IPS DF 19.7 (cell line): ENCODE data around the gene MRFAP1.
"Not testable (repeated sequence)": the region's sequence is repeated elsewhere in the genome, so short reads cannot be mapped to it uniquely, and the experiment has no call there.

Source experiments
- DNase-seq: peaks from one replicate; pipeline ENCODE4 v3.0.0-alpha.2; 2013; ENCODE audit warnings: low read depth, low spot score

Gene MRFAP1

DNA sequence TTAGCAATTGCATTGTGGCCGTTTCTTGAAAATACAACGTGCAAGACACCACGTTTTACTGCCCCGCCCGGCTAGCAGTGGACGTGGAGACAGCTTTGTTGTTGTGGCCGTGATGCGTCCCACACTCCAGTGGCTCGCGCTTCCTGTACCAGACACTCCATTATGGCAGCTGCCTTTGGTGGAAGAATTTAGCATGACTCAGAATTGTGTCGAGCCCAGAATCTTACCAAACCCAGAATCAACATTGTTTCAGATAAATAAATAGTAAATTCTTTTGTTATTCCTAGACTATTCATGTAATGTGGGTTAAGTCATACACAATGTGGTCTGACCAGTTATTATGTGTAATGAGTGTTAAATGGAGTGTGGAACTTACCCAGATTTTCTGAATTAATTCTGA, 27.9 kb downstream of the MRFAP1 start:
- no peak for DNase-seq

DNA sequence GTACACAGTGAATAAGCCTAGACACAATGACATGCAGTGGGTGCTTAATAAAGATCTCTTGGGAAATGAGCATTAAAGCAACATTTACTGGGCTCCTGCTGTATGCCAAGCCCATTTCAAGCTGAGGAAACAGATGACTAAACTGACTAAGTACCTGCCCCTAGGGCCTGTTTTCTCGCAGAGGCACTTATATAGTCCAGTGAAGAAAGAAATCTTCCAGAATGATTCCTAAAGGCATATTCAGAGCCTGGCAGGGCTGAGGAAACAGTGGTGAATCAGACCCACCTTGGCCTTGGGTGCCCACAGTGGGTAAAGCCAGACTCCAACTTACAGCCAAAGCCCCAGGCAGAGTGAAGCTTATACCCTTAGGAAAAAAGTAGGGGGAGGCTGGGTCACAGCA, 31.2 kb downstream of the MRFAP1 start:
- no peak for DNase-seq

DNA sequence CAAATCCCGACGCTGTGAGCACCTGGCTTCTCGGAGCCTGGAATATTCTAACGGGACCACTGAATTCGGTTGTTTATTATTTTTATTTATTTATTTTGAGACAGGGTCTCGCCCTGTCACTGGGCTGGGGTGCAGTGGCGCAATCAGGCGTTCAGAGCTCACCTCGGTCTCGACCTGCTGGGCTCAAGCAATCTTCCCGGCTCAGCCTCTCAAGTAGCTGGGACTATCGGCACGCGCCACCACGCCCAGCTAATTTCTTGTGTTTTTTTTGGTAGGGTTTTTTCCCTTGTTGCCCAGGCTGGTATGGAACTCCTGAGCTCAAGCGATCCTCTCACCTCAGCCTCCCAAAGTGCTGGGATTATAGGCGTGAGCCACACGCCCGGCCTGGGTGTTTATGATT, 31.6 kb downstream of the MRFAP1 start:
- DNase-seq: no peak

DNA sequence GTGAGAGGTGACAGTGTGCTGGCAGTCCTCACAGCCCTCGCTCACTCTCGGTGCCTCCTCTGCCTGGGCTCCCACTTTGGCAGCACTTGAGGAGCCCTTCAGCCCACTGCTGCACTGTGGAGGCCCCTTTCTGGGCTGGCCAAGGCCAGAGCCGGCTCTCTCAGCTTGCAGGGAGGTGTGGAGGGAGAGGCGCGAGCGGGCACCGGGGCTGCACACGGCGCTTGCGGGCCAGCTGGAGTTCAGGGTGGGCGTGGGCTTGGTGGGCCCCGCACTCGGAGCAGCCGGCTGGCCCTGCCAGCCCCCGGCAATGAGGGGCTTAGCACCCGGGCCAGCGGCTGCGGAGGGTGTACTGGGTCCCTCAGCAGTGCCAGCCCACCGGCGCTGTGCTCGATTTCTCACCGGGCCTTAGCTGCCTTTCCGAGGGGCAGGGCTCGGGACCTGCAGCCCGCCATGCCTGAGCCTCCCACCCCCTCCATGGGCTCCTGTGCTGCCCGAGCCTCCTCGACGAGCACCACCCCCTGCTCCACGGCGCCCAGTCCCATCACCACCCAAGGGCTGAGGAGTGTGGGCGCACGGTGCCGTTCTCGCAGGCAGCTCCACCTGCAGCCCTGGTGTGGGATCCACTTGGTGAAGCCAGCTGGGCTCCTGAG, 32.2 kb downstream of the MRFAP1 start:
- not testable (repeated sequence) for DNase-seq

DNA sequence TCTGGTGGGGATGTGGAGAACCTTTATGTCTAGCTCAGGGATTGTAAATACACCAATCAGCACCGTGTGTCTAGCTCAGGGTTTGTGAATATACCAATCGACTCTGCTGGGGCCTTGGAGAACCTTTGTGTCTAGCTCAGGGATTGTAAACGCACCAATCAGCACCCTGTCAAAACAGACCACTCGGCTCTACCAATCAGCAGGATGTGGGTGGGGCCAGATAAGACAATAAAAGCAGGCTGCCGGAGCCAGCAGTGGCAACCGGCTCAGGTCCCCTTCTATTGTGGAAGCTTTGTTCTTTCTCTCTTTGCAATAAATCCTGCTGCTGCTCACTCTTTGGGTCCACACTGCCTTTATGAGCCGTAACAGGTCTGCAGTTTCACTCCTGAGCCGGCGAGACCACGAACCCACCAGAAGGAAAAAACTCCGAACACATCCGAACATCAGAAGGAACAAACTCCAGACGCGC, 32.7 kb downstream of the MRFAP1 start:
- not testable (repeated sequence) for DNase-seq

DNA sequence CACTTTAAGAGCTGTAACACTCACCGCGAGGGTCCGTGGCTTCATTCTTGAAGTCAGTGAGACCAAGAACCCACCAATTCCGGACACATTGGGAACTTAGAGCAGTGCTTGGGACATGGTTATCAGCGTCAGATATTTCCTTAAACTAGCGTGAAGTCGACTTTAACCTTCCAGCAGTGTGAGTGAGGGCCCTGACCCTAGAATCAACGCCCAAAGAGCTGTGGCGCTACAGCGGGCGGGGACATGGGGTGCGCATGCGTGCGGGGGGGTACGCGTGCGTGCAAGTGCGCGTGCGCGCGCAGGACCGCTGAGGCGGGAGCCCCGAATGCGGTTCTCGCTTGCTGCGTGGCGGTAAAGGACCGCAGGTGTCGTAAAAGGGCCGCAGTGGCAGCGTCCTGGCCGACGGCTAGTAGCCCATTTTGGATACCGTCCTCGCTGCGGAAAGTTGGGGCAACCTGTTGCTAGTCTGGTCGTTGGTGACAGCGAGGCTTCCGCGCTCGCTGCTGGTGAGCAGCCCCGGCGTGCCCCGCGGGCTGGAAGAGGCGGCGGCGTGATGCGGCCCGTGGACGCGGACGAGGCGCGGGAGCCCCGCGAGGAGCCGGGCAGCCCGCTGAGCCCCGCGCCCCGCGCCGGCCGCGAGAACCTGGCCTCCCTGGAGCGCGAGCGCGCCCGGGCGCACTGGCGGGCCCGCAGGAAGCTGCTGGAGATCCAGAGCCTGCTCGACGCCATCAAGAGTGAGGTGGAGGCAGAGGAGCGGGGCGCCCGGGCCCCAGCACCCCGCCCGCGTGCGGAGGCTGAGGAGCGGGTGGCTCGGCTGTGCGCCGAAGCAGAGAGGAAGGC, 33.4 kb downstream of the MRFAP1 start:
- peak; percentile 83 for DNase-seq

DNA sequence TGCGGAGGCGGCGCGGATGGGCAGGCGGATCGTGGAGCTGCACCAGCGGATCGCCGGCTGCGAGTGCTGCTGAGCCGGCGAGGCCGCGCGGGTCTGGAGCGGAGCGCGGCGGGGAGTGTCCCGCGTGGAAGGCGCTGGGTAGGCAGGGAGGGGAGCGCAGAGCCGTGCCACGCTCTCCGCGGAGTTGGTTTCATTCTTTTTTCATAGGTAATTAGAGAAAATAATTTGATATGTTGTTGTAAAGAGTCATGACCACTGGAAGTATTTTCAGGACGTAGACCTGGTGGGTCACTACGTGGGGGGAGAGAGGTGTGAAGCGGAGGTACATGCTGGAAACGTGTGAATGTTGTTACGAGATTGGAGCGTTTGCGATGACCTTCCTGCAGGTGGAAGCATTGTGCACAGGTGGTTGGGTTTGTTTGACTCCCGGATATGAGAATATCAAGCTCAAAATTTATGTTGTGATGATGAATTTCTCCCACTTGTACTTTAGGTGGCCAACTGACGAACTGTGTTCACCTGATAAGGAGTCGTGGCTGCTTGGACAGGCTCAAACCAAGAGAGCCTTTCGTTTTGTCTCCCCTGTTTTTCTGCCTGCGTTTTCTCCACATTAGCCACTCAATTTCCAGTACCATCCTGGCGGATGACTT, 34.1 kb downstream of the MRFAP1 start:
- DNase-seq: no peak

DNA sequence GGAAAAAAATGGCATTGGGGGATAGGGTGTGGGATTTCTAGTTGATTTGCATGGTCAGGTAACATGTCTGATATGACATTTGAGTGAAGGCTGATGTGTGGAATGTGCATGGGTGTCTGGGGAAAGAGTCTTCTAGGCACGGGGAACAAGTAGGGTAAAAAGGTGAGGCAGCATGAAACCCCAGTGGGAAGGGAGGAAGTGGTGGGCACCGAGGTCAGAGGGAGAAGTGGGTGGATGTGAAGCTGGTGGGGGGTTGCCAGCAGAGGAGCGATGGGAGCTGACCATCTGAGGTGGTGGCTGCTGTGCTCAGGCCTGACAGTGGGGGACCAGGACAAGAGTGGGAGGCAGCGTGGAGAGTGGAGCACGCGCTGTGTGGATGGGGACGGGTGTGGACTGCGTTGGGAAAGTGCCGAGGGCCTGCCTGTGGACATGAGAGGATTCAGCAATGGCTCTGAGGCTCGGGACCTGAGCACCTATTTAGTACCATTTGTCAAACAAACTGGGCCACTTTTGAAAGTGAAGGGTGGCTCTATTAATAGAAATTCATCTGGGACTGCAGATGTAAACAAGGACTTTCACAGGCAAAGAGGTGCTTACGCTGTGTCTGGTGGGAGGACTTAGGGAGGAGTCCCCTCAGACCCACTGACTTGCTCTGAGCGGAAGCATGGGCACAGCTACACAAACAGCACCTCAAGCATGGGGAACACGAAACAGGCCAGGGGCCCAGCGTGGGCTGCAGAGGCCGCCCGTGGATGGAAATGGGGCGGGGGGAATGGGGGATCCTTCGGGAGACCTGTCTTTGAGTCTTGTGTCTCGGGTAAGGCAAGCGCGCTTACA, 36.5 kb downstream of the MRFAP1 start:
- no peak for DNase-seq

DNA sequence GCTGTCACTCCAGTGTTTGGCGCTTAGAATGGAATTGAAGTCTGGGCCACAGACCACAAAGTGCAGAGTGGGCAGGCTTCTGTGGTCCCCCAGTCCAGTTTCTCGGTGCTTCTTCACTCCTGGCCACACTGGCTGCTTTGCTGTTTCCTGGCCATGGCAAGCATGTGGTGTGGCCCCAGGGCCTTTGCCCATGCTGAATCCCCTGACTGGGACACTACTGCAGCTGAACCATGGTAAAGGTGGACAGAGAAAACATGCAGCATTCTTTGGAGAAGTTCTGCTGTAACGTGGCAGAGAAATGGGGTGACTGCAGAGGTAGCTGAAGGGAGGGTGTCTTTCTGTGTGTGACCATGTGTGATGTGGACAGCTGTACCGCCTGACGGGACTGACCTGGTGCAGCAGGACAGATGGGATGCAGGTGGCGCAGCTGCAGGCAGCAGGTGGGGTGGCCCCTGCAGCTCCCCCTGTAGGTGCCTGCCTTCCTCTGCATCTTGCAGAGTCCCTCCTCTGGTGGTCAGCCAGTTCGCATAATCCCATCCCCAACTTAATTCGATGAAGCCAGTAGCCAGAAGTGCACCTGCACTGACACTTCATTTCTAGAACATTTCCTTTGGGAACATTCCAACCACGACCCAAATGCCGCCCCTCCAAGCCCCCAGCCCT, 40.0 kb downstream of the MRFAP1 start:
- DNase-seq: no peak

DNA sequence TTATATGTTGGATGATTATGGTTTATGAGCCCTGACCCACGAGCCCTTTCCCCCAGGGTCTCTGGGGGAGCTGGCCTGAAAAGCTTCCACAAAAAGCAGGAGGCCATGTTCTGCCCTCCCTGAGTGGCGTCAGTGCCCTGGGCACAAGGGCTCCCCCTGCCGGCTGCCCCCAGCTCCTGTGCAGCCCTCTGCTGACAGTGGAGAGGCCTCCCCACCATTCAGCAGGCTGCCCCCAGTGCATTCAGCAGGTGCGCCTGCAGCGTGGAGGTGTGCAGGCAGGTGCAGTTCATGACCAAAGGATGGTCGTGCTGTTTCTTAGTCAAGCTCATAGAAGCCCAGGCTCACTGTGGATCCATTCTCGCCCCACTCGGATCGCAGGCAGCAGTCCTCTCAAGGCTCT, 40.7 kb downstream of the MRFAP1 start:
- no peak for DNase-seq

DNA sequence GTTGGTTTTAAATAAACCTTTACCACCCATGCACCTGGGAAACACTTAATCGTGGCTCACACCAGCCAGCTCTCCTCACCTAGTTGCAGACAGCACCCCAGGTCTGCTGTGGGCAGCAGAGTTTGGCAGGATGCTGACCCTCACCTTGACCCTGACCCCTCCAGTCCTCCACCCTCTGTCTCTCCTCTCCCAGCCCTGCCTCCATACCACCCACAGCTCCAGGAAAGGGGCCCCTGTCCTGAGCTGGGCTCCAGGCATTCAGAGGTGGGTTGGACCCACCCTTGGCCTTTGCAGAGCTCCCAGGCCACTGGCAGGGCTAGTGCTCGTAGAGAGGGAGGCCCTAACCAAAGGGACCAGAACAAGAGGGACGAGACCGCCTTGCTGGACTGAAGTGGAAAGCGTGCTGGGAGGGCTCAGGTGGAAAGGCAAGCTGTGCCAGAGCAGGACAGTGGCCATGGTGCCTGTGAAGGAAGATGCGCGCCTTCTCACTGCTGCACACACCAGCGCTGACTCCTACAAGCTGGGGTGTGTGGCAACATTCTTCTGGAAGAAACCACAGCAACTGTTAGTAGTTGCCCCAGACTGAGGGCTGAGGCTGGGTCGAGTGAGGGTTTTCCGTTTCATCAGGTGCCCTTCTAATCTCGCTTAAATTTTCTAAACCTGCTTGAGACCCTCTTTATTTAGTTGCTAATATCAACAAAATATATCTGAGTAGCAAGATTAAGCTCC, 42.5 kb downstream of the MRFAP1 start:
- no peak for DNase-seq

DNA sequence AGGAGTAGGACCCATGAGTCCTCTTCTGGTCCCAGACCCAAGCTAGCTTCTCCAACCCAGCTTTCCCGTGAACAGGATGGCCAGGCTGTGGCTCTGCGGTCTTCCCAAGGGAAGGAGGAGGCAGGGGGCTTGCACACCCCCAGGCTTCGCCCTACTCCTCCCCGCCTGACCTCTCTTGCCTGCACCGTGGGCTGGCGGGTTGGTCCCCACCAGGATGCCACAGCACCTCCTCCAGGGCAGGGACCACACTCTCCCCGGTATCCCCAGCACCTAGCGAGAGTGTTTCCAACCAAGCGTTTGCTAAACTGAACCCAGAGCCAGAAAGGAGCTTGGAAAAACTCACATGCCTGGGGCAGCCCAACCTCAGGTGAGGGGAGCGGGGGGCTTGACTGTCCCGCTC, 44.2 kb downstream of the MRFAP1 start:
- no peak for DNase-seq

DNA sequence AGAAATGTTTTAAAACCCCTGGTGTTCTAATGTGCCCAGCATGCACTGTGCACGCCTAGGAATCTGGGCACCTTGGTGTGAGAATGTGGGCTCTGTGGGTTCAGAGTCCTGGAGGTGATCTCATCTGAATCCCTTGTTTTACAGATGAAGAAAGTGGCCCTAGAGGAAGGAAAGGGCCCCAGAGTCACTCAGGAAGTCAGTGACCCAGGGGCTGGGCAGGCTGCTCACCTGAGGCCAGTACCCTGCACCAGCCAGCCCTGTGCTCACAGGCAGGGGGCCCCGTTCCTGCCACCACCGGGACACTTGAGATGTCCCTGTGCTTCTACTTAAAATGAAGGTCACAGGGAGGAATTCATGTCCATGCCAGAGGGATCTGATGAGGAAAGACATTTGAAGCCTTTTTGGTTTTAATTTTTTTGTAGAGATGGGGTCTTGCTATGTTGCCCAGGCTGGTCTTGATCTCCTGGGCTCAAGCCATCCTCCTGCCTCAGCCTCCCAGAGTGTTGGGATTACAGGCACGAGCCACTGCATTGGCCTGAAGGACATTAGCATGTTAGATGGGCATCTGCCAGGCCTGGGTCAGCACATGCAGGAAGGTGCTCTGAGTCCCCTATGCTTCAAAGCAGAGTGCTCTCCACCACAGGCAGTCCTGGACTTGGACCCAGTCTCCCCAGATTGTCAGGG, 45.8 kb downstream of the MRFAP1 start:
- no peak for DNase-seq

DNA sequence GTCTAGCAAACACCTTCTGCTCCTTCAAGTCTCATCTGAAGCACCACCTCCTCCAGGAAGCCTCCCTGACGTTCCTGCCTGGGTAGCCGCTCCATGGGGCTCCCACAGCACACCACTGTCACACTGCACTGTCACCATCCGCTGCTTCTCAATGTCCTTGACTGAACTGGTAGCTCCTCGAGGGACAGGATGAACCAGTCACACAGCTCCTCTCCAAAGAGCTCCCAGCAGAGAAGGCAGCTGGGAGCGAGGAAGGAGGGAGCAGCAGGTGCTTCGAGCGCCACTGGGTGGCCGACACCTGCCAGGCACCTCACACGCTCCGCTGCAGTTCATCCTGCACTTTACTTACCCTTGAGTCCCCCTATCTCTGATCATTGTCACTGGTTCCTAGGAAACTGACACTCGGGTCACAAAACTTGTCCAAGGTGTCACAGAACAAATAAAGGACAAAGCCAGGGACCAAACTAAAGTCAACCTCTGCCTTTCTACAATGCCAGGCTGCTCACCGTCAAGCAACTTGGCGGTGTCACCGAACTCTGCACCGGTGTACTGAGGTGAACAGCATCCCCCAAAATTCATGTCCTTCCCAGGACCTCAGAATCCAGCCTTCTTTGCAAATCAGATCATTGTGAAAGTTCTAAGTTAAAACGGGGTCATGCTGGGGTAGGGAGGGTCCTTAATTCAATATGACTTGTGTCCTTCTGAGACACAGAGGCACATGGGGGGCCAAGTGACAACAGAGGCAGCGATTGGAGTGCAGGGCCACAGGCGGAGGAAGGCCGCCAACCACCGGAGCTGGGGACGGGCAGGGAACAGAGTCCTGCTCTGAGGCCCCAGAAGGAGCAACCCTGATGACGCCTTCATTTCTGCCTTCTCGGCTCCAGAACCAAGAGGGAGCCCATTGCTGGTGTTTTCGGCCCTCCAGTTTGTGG, 47.7 kb downstream of the MRFAP1 start:
- no peak for DNase-seq

DNA sequence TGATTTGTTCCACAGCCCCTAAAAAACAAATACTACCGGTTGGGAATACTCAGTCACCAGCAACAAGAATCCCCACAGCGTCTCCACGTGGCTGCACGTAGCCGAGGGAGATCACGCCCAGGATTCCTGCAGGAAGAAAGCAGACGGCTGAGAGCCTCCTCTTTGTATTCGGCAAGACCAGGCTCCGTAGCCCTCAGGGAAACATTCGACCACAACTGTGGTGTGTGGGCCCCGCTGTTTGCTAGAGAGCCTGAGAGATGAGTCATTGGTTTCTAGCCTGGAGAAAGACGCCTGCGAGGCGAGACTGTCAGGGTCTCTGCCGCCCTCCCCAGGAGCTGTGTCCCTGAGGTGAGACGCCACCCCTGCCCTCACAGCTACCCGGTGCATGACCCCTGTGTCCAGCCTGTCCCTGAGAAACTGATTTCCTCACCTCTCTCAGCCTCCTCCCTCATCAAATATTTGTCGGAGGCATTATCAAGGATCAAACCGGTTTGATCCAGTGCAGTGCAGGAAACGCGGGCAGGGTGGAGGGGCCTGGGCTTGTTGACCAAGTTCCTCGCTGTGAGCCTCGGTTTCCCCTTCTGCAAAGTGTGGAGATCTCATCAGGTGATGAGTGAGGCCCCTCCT, 48.5 kb downstream of the MRFAP1 start:
- DNase-seq: no peak

DNA sequence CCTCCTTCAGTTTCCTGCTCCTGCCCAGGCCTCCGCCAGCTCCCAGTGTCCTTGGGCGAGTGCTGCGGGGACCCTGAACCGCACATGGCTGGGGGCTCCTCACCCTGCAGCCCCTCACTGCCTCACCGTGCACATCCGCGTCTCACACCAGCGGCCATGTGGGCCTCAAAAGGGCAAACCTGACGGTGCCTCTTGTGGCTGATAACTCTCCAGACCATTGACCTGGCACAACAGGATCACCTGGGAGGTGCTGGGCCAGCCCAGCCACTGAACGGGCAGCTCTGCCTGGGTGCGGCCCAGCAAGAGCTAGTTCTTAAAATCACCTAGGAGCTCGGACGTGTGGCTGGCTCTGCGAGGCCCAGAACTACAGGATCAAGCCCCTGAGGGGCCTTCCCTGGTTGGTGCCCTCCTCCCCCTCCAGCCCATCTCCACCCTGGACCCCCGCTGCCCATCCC, 49.0 kb downstream of the MRFAP1 start:
- no peak for DNase-seq
